Neuronal stem cell (in vitro differentiated cells): Measurements from ENCODE around the gene C4orf50.

Experiments used
- DNase-seq: peaks from one replicate; pipeline ENCODE4 v3.0.0-alpha.2; 2013; ENCODE audit warnings: low spot score
- H2AFZ ChIP-seq: one replicate; pipeline ENCODE4 v1.6.1; 2013; ENCODE audit warnings: mild to moderate bottlenecking, low read length, inconsistent platforms
- H2AK5ac ChIP-seq: 2 replicates; pipeline ENCODE4 v1.6.1; 2013; ENCODE audit warnings: low read depth, mild to moderate bottlenecking, inconsistent platforms, low read length, moderate library complexity, mixed read lengths
- H2BK120ac ChIP-seq: 2 replicates; pipeline ENCODE4 v1.6.1; 2013; ENCODE audit warnings: low read depth, mild to moderate bottlenecking, inconsistent platforms, low read length, moderate library complexity, mixed read lengths
- H2BK12ac ChIP-seq: one replicate; pipeline ENCODE4 v1.6.1; 2013; ENCODE audit warnings: low read length, inconsistent platforms
- H2BK15ac ChIP-seq: 2 replicates; pipeline ENCODE4 v1.6.1; 2013; ENCODE audit warnings: mild to moderate bottlenecking, low read length, inconsistent platforms, mixed read lengths
- H2BK5ac ChIP-seq: one replicate; pipeline ENCODE4 v1.6.1; 2013; ENCODE audit warnings: inconsistent platforms, mild to moderate bottlenecking, low read length, moderate library complexity
- H3K14ac ChIP-seq: one replicate; pipeline ENCODE4 v1.6.1; 2013; ENCODE audit warnings: low read length, inconsistent platforms
- H3K18ac ChIP-seq: 2 replicates; pipeline ENCODE4 v1.6.1; 2013; ENCODE audit warnings: low read length, inconsistent platforms
- H3K23ac ChIP-seq: 2 replicates; pipeline ENCODE4 v1.6.1; 2013; ENCODE audit warnings: low read depth, mild to moderate bottlenecking, mixed read lengths, low read length, inconsistent platforms; ENCODE audit not compliant: poor library complexity
- H3K27ac ChIP-seq: replicated peaks from 3 replicates; pipeline ENCODE4 v1.5.1; 2013; ENCODE audit warnings: low read length, inconsistent platforms
- H3K27me3 ChIP-seq, 3 experiments: 2 replicates each; pipeline ENCODE4 v1.6.1; 2013; ENCODE audit warnings: low read length in 3 of 3, mild to moderate bottlenecking in 2 of 3, inconsistent platforms in 1 of 3, low read depth in 1 of 3, mixed read lengths in 1 of 3, moderate library complexity in 1 of 3; ENCODE audit not compliant: control insufficient read depth in 3 of 3, insufficient read depth in 3 of 3
- H3K36me3 ChIP-seq, 2 donors: replicated peaks in 1 of 2; 2 replicates each; pipeline ENCODE4 v1.6.1; 2013; ENCODE audit warnings: low read length in 2 of 2; ENCODE audit not compliant: control insufficient read depth in 2 of 2, insufficient read depth in 2 of 2
- H3K4ac ChIP-seq: 2 replicates; pipeline ENCODE4 v1.6.1; 2013; ENCODE audit warnings: inconsistent platforms, mild to moderate bottlenecking, low read length, moderate library complexity
- H3K4me1 ChIP-seq, 2 donors: 1 replicate in 1 of 2; 2 replicates in 1 of 2; pipeline ENCODE4 v1.6.1; 2013; ENCODE audit warnings: low read length in 2 of 2, low read depth in 1 of 2; ENCODE audit not compliant: control insufficient read depth in 2 of 2, insufficient read depth in 1 of 2
- H3K4me2 ChIP-seq: one replicate; pipeline ENCODE4 v1.6.1; 2013; ENCODE audit warnings: mild to moderate bottlenecking, low read length, inconsistent platforms; ENCODE audit not compliant: insufficient read depth, poor library complexity, severe bottlenecking
- H3K4me3 ChIP-seq, 2 donors: 2 replicates each; pipeline ENCODE4 v1.5.1; 2013; ENCODE audit warnings: low read length in 2 of 2, mild to moderate bottlenecking in 2 of 2, inconsistent platforms in 1 of 2, moderate library complexity in 1 of 2
- H3K79me1 ChIP-seq: one replicate; pipeline ENCODE4 v1.6.1; 2013; ENCODE audit warnings: low read depth, mild to moderate bottlenecking, inconsistent platforms, low read length, moderate library complexity
- H3K9ac ChIP-seq: one replicate; pipeline ENCODE4 v1.6.1; 2013; ENCODE audit warnings: mild to moderate bottlenecking, low read depth, low read length, inconsistent platforms; ENCODE audit not compliant: poor library complexity
- H3K9me3 ChIP-seq, 2 donors: replicated peaks in 1 of 2; 2 replicates each; pipeline versions ENCODE3 to v1.6.1; 2013; ENCODE audit warnings: low read length in 2 of 2, mild to moderate bottlenecking in 2 of 2, inconsistent platforms in 1 of 2, low read depth in 1 of 2, mixed read lengths in 1 of 2, moderate library complexity in 1 of 2; ENCODE audit not compliant: control insufficient read depth in 2 of 2, insufficient read depth in 1 of 2
- H4K8ac ChIP-seq: one replicate; pipeline ENCODE4 v1.6.1; 2013; ENCODE audit warnings: low read depth, mild to moderate bottlenecking, inconsistent platforms, low read length, moderate library complexity
- H4K91ac ChIP-seq: one replicate; pipeline ENCODE4 v1.6.1; 2013; ENCODE audit warnings: low read length, low read depth, mild to moderate bottlenecking, inconsistent platforms; ENCODE audit not compliant: poor library complexity
- WGBS, 2 donors: extraction: QIAGEN DNeasy Blood & Tissue Kit; methylation state at CpG; one replicate each; pipeline ENCODE4 v1.1.7; 2013; ENCODE audit warnings: missing lambda C conversion rate in 2 of 2, mixed read lengths in 1 of 2; ENCODE audit not compliant: insufficient read length in 2 of 2, insufficient replicate concordance in 1 of 2; ENCODE audit errors: extremely low coverage in 2 of 2; 5-methylcytosine and 5-hydroxymethylcytosine counted together

C4orf50 gene

GRCh38 chr4:6056976-6057766 lies 38.9 kb upstream of the C4orf50 start:
- H3K14ac ChIP-seq, result no peak overlapping the region
- no peak overlapping the region for H3K4me3 ChIP-seq
- no peak overlapping the region for H3K9ac ChIP-seq
- no peak for DNase-seq
- peaks cover 23 to 26% of the 10 kb centered on the region in 2 donors for H3K9me3 ChIP-seq
- H2BK15ac ChIP-seq, result no peak overlapping the region
- no peak overlapping the region for H3K4me2 ChIP-seq
- H3K27ac ChIP-seq, result no peak overlapping the region
- no peak overlapping the region for H3K23ac ChIP-seq
- H4K8ac ChIP-seq, result no peak overlapping the region
- H3K36me3 ChIP-seq, result peaks cover 0 to 8% of the 10 kb centered on the region in 2 donors
- peak overlapping the region; percentile 19 for H3K4ac ChIP-seq
- no peak overlapping the region for H2BK5ac ChIP-seq
- H3K79me1 ChIP-seq, result no peaks in the 10 kb centered on the region
- H3K18ac ChIP-seq, result peak overlapping the region; percentile 61
- H3K4me1 ChIP-seq, result no peaks in the 10 kb centered on the region
- WGBS, 2 donors, result no CpG with 5 or more reads among the region's 15 CpGs
- H4K91ac ChIP-seq, result no peak overlapping the region
- no peak overlapping the region for H2BK120ac ChIP-seq
- H2BK12ac ChIP-seq, result no peak overlapping the region
- H2AK5ac ChIP-seq, result no peak overlapping the region
- H3K27me3 ChIP-seq, result peaks cover 0 to 15% (median 0%) of the 10 kb centered on the region in 3 experiments
- H2AFZ ChIP-seq, result no peak overlapping the region

- Histone ChIP-seq H3K23ac (no peak overlapping the region), H3K4me1 (peaks cover 0 to 2% of the 10 kb centered on the region in 2 donors), H3K18ac (no peak overlapping the region), H3K9ac (no peak overlapping the region), H3K27me3 (peaks cover 0 to 18% (median 0%) of the 10 kb centered on the region in 3 experiments), H2BK5ac (no peak overlapping the region), H2BK12ac (no peak overlapping the region), H3K4ac (no peak overlapping the region), H3K4me3 (no peak overlapping the region), H2AK5ac (no peak overlapping the region), H3K36me3 (peaks cover 0 to 8% of the 10 kb centered on the region in 2 donors), H4K91ac (no peak overlapping the region), H2AFZ (no peak overlapping the region), H3K9me3 (peaks cover 23 to 26% of the 10 kb centered on the region in 2 donors), H2BK15ac (no peak overlapping the region), H2BK120ac (no peak overlapping the region), H3K79me1 (no peaks in the 10 kb centered on the region), H3K4me2 (no peak overlapping the region), H4K8ac (no peak overlapping the region), H3K27ac (no peak overlapping the region), H3K14ac (no peak overlapping the region)
- no CpG with 5 or more reads among the region's 4 CpGs for WGBS, 2 donors
- DNase-seq, result no peak
These were observed 37.2 kb upstream of the C4orf50 start for GRCh38 chr4:6055436-6055835.

GRCh38 chr4:6055030-6055429 lies 36.8 kb upstream of the C4orf50 start:
- Histone ChIP-seq H3K23ac (no peak overlapping the region), H3K4me2 (no peak overlapping the region), H3K9ac (no peak overlapping the region), H2BK5ac (no peak overlapping the region), H2AK5ac (peak overlapping the region; percentile 62), H3K27ac (no peak overlapping the region), H3K9me3 (peaks cover 23% of the 10 kb centered on the region in 2 donors), H2BK12ac (no peak overlapping the region), H3K4me3 (no peak overlapping the region), H4K8ac (no peak overlapping the region), H3K79me1 (no peaks in the 10 kb centered on the region), H3K36me3 (peaks cover 0 to 6% of the 10 kb centered on the region in 2 donors), H3K14ac (no peak overlapping the region), H3K4ac (no peak overlapping the region), H2BK120ac (no peak overlapping the region), H2AFZ (no peak overlapping the region), H3K4me1 (peaks cover 0 to 2% of the 10 kb centered on the region in 2 donors), H4K91ac (no peak overlapping the region), H3K27me3 (peaks cover 0 to 21% (median 0%) of the 10 kb centered on the region in 3 experiments), H3K18ac (peak overlapping the region; percentile 13), H2BK15ac (no peak overlapping the region)
- DNase-seq, result no peak
- WGBS, 2 donors, result no CpG with 5 or more reads among the region's 4 CpGs

- Histone ChIP-seq H3K79me1 (no peaks in the 10 kb centered on the region), H3K4me2 (no peak overlapping the region), H2BK120ac (no peak overlapping the region), H3K14ac (no peak overlapping the region), H2BK12ac (no peak overlapping the region), H3K23ac (no peak overlapping the region), H3K4me3 (peak overlapping the region in 1 of 2 donors; percentile 38), H3K4ac (no peak overlapping the region), H3K9me3 (peaks cover 17 to 19% of the 10 kb centered on the region in 2 donors), H3K9ac (no peak overlapping the region), H3K4me1 (peaks cover 0 to 2% of the 10 kb centered on the region in 2 donors), H2BK5ac (no peak overlapping the region), H3K18ac (peak overlapping the region; percentile 59), H2BK15ac (no peak overlapping the region), H3K36me3 (peaks cover 0 to 2% of the 10 kb centered on the region in 2 donors), H2AFZ (no peak overlapping the region), H4K91ac (no peak overlapping the region), H2AK5ac (no peak overlapping the region), H3K27ac (no peak overlapping the region), H4K8ac (no peak overlapping the region), H3K27me3 (peaks cover 0 to 25% (median 0%) of the 10 kb centered on the region in 3 experiments)
- no peak for DNase-seq
- no CpG with 5 or more reads among the region's 16 CpGs for WGBS, 2 donors
These were observed 36.1 kb upstream of the C4orf50 start for GRCh38 chr4:6054162-6054922.
